GM18858 (cell line): ENCODE data around the gene SFPQ.
"Not testable (repeated sequence)": the region's sequence is repeated elsewhere in the genome, so short reads cannot be mapped to it uniquely, and the experiment has no call there.

Experiments used
- ATAC-seq: cut with Tn5 transposase; IDR thresholded peaks from one replicate; pipeline ENCODE4 v1.9.1; 2021; ENCODE audit not compliant: unreplicated experiment

The SFPQ gene

GRCh38 chr1:35188578-35189392 lies 4.2 kb downstream of the SFPQ start:
- no peak for ATAC-seq

GRCh38 chr1:35187816-35188342 lies 5.1 kb downstream of the SFPQ start:
- no peak for ATAC-seq

GRCh38 chr1:35186239-35186638 lies 6.7 kb downstream of the SFPQ start:
- no peak for ATAC-seq

GRCh38 chr1:35185200-35185599 lies 7.7 kb downstream of the SFPQ start:
- no peak for ATAC-seq

GRCh38 chr1:35184495-35185199 lies 8.3 kb downstream of the SFPQ start:
- ATAC-seq = no peak

- no peak for ATAC-seq
These were observed 11.0 kb downstream of the SFPQ start for GRCh38 chr1:35181790-35182455.

GRCh38 chr1:35180776-35181374 lies 12.1 kb downstream of the SFPQ start:
- no peak for ATAC-seq

GRCh38 chr1:35179908-35180307 lies 13.0 kb downstream of the SFPQ start:
- no peak for ATAC-seq

- no peak for ATAC-seq
These were observed 14.0 kb downstream of the SFPQ start for GRCh38 chr1:35178874-35179380.

- no peak for ATAC-seq
These were observed 14.7 kb downstream of the SFPQ start for GRCh38 chr1:35178295-35178695.

GRCh38 chr1:35177237-35177786 lies 15.6 kb downstream of the SFPQ start:
- ATAC-seq = no peak

- no peak for ATAC-seq
These were observed 17.3 kb downstream of the SFPQ start for GRCh38 chr1:35175602-35176001.

- ATAC-seq = no peak
These were observed 17.8 kb downstream of the SFPQ start for GRCh38 chr1:35175098-35175576.

- ATAC-seq = no peak
These were observed 18.9 kb downstream of the SFPQ start for GRCh38 chr1:35173909-35174540.

GRCh38 chr1:35173491-35173890 lies 19.5 kb downstream of the SFPQ start:
- ATAC-seq = no peak

GRCh38 chr1:35172022-35172421 lies 20.9 kb downstream of the SFPQ start:
- no peak for ATAC-seq

- ATAC-seq = no peak
These were observed 21.4 kb downstream of the SFPQ start for GRCh38 chr1:35171579-35171978.

- no peak for ATAC-seq
These were observed 28.1 kb downstream of the SFPQ start for GRCh38 chr1:35164893-35165292.

- ATAC-seq = no peak
These were observed 41.7 kb downstream of the SFPQ start for GRCh38 chr1:35151220-35151619.

- ATAC-seq = not testable (repeated sequence)
These were observed 46.9 kb downstream of the SFPQ start for GRCh38 chr1:35145892-35146549.
